ENCODE measurements around the gene CROCC2.

The CROCC2 gene

GRCh38 chr2:240960309-240960970, 54.3 kb downstream of the CROCC2 start:
- DNase-seq, result no peak

DNA sequence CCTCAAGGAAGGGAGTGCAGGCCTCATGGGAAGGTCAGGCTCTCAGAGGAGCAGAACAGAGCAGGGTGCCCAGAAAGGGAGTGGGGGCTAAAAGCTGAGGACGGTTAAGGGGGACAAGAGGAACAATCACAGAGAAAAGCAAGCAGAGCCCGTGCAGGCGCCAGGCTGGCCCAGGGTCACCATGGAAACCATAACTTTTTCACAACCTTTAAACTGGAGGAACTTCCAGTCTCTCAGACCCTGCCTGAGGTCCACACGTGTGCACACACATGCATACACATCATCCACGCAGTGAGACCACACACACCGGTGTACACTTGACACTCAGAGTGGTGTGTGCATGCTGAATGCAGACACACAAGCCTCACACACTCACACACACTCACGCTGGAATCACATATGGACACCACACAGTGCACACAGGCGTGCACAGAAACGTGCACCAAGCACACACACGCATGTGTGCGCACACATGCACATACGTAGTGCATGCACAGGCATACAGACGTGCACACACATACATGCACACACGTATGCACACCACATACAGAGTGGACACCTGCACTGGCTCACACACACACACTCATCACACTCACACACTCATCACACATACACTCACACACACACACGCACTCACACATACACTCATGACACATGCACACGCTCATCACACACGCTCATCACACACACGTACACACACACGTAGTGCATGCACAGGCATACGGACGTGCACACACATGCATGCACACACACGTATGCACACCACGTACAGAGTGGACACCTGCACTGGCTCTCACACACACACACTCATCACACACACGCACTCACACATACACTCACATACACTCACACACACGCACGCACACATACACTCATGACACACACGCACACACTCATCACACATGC, 55.1 kb downstream of the CROCC2 start:
- DNase-seq, result no peak

DNA sequence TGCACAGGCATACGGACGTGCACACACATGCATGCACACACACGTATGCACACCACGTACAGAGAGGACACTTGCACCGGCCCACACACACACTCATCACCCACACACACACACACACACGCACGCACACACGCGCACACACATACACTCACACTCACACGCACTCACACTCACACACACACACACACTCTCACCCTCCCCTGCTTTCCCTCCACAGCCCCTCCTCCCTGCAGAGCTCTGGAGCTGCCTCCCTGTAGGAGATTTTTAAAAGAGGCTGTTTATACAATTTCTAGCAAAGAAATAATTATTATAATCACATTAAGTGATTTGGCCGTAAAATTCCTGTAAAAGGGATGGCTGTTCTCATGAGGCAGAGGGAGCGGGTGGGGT, 55.8 kb downstream of the CROCC2 start:
- no peak for DNase-seq

GRCh38 chr2:240962300-240963064, 56.3 kb downstream of the CROCC2 start:
- no peak for DNase-seq

DNA sequence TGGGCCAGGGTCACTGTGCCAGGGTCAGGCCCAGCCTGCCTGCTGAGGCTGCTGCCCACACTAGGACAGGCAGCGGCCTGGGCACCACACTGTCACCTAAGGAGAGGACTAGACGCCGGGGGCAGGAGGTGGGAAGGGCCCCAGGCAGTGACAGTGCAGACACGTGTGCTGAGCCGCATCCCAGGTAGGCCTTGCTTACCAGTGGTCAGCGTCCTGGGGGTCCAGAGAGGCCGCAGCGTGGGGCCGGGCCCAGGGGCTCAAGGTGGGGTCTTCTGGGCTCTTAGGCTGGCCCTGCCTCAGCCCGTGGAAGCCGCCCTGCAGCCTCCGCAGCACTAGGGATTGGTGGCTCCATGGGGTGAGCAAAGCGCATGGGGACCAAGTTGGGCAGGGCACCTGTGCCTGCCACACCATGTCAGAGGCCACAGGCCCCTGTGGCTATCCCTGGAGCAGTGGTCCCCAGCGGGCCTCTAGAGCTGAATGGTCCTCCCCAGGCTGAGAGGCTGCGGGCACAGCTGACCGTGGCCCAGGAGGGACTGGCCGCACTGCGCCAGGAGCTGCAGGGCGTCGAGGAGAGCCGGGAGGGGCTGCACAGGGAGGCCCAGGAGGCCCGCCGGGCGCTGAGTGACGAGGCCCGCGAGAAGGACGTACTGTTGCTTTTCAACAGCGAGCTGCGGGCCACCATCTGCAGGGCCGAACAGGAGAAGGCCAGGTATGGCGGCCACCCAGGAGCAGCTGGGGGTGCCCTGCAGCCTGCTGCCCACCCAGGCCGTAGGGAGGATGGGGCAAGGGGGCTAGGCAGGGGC, 57.1 kb downstream of the CROCC2 start:
- no peak for DNase-seq

DNA sequence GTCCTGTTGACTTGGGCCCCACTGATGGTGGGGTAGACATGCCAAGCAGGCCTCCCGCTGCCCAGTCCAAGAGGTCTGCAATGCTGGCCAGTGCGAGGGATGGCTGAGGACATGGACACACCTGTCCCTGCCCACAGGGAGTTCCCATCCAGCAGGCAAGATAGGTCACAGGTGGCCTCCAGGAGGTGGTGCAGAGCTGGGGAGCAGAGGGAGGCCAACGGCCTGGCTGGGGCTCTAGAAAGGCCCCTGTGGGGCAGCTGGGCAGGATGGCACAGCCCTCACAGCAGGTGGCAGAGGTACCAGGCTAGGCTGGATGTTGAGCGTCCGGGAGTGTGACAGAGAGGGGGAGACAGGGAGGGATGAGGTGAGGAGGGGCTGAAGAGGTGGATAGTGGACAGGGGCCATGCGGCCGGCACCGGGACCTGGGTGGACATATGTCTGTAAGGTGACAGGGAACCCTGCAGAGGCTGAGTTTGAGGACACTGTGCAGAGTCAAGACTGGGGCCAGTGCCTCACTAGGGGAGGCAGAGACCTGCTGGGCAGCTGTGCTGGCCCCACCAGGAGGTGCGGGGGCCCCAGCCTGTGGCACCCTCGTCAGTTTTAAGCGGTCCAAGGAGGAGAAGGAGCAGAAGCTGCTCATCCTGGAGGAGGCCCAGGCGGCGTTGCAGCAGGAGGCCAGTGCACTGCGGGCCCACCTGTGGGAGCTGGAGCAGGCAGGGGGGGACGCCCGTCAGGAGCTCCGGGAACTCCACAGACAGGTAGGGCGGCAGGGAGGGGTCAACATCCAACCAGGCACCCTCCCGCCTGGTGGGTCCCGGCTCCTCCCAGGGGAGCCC, 58.0 kb downstream of the CROCC2 start:
- DNase-seq, result no peak

DNA sequence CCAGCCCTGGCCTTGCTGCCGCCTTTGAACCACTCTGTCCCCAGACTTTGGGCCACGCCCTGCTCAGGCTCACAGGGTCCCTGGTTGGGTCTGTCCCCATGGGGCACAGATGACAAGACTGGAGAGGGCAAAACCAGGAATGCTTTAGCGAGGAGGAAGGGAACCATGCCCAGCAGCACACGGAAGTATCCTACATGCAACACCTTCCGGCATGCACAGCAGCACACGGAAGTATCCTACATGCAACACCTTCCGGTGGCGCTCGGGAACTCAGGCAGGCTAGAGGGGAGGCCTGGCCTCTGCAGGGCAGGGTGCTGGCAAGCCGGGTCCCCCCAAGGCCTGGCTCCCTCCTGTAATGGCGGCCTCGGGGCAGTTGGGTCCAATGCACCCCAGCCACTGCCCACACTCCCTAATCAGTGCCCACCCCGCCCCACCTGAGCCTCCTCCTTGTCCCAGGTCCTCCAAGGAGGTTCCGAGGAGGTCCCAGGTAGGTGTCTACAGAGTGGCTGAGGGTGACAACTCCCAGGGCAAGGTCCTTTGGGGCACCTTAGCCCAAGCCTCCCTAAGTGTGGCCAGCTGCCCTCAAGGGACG, 58.7 kb downstream of the CROCC2 start:
- DNase-seq, result no peak

DNA sequence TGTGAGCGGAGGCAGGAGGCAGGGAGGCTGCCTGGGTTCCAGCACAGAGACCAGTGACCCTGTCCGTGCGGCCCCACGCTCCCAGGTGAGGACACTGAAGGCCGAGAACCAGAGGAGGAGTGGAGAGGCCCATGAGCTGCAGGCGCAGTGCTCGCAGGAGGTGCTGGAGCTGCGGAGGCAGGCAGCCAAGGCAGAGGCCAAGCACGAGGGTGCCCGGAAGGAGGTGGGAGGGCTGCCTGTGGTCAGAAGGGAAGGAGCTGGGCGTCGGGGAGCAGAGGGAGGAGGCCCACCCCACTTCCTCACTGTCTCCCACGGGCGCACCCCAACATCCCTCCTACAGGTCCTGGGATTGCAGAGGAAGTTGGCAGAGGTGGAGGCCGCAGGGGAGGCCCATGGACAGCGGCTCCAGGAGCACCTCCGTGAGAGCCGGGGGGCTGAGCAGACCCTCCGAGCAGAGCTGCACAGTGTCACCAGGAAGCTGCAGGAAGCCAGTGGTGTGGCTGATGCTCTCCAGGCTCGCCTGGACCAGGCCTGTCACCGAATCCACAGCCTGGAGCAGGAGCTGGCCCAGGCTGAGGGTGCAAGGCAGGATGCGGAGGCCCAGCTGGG, 59.3 kb downstream of the CROCC2 start:
- no peak for DNase-seq

DNA sequence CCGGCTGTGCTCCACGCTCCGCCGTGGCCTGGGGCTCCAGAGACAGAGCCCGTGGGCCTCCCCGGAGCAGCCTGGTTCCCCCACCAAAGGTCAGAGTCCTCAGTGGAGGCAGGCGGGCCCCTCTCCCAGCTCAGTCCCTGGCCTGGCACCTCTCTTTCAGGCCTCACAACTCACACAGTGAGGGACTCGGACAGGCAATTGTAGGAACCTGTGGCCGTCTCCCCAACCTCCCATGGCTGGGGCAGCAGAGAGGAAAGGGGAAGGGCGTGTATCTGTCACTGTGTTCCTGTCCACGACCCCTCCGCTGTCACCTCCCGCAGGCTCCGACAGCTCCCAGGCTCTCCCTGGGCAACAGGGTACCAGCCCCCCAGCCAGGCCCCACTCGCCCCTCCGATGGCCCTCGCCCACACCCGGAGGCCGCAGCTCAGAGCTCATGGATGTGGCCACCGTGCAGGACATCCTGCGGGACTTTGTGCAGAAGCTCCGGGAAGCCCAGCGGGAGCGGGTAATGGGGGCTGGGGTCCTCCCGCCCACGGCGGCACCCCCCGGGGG, 59.8 kb downstream of the CROCC2 start:
- no peak for DNase-seq

GRCh38 chr2:240966457-240966905, 60.3 kb downstream of the CROCC2 start:
- no peak for DNase-seq

GRCh38 chr2:240966906-240967680, 61.0 kb downstream of the CROCC2 start:
- no peak for DNase-seq

GRCh38 chr2:240967681-240968621, 61.8 kb downstream of the CROCC2 start:
- DNase-seq, result no peak

DNA sequence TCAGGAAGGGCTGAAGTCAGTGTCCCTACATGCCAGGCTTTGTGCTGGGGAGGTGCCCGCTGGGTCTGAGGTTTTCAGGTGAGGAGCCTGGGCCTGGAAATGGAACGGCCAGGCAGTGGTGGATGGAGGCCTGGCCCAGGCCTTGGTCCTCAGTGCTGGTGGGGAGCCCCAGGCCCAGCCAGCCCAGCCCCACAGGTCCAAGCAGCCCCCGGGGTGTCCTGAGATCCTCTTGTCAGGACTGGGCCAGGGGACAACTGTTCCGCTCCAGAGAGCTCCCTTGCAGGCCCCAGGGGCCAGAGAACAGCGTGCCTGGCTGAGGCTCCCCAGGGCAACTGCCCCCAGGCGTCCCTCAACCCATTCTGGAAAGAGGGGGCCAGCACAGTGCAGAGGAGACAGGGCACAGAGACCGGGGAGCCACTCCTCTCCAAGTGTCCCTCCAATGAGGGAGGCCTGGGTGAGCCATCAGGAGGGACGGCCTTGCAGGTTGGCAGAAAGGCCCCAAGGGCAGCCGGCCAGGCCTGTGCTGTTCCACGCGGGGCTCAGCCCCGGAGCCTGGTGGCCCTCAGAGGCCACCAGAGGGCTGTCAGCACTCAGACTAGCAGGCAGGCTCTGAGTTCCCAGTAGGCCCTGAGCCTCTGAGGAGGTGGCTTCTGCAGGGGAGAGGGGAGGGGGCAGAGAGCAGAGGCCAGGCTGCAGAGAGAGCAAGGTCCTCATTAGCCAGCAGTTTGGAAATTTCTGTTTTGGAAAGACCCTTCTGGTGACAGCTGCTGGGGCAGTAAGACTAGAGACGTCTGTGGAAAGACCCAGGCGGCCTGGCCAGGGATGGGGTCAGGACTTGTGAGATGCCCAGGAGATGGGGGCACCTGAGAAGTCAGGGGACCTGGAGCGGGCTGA, 62.8 kb downstream of the CROCC2 start:
- DNase-seq, result no peak

DNA sequence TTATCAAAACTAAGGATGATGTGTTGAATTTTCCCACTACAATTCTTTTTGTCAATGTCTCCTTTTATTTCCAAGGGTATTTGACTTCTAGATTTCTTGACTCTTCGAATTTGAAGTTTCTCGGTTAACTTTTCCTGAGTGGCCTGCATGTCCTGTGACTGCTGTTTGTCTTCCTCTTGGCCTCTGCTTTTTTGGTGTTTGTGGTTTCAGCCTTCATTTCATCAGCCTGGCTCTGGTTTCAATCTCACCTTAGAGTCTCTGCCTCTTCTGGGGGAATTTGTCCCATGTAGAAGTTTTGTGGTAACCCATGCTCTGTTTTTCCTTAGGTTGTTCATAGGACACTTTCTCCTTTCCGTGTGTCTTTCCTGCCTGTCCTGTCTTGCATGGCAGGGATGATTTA, 64.0 kb downstream of the CROCC2 start:
- DNase-seq, result no peak

DNA sequence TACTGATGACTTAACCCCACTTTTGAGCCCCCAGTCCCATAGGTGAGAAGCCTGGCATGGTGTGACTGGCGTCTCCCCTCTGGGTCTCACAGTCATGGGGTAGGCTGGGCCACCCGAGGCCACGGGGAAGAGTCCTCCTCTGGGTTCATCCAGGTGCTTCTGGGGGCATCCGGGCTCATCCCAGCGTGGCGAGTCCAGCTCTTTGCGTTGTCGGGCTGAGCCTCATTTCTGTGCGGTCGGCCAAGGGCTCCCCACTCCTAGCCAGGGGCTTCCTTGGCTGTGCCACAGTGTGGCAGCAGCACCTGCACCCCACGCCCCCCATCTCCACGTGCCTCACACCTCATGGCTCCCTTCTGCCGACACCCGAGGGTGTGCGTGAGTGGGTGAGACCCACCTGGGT, 64.7 kb downstream of the CROCC2 start:
- DNase-seq, result no peak

DNA sequence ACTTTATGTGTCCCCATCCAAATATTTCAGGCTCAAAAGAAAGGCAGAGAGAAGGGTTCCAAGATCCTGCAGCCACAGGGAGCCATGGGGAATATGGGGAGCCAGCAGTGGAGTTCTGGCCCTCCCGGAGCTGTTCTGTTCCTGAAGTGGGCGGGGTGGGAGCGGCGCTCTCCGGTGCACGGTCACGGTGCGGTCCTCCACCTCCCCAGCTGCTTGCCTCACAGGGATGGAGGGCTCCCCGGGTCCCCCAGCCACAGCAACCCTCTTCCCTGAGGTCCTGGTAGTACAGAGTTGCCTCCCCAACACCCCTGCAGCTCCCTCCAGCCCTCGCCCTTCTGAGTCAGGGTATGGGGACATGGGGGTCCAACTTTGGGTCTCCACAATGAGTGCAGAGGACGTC, 66.1 kb downstream of the CROCC2 start:
- no peak for DNase-seq

All from NCI-H1092 (cell line).